ENCODE results near the gene SPATA32. TPM values are rescaled to one million over a fixed set of nuclear protein-coding genes. Genes with fewer than 3 reads are reported as not detected.

Gene SPATA32
- total and polyA plus RNA-seq, 7 donors, result 0.11 TPM; not detected in 6

DNA sequence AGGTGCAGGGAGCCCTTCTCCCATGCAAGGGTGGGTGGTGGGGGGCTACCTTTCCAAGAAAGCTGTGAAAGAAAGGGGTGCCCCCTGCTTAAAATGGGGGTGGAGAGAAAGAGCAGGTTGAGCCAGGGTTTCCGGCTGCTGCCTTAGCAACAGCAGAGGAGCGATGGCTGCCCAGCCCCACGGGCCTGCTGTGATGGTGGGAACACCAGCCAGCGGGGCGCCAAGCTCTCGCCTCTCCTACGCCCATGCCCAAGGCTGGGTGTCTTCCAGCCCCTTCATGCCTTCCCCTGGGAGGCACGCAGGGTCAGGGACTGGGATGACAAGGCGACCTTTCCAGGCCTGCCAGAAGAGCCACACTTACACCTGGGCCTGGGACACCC is 37.2 kb downstream of the SPATA32 start:
- Histone ChIP-seq H3K9me3 (no peaks in the 10 kb centered on the region), H3K36me3 (ENCODE audit: insufficient read depth in 1 of 2, low read depth in 1 of 2) (no peaks in the 10 kb centered on the region), H3K27ac (peak overlapping the region; percentile 9), H3K27me3 (ENCODE audit: insufficient read depth in 3 of 3, low read length in 2 of 3) (peaks cover 0 to 13% (median 8%) of the 10 kb centered on the region in 3 donors), H3K4me1 (peaks cover 18% of the 10 kb centered on the region), H3K4me3 (no peak overlapping the region)
- TF ChIP-seq, protein P1, sequence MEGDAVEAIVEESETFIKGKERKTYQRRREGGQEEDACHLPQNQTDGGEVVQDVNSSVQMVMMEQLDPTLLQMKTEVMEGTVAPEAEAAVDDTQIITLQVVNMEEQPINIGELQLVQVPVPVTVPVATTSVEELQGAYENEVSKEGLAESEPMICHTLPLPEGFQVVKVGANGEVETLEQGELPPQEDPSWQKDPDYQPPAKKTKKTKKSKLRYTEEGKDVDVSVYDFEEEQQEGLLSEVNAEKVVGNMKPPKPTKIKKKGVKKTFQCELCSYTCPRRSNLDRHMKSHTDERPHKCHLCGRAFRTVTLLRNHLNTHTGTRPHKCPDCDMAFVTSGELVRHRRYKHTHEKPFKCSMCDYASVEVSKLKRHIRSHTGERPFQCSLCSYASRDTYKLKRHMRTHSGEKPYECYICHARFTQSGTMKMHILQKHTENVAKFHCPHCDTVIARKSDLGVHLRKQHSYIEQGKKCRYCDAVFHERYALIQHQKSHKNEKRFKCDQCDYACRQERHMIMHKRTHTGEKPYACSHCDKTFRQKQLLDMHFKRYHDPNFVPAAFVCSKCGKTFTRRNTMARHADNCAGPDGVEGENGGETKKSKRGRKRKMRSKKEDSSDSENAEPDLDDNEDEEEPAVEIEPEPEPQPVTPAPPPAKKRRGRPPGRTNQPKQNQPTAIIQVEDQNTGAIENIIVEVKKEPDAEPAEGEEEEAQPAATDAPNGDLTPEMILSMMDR (IDR thresholded peaks at IDR 0.05), result no peak
- ATAC-seq (peak in 1 of 4 donors; percentile 3), DNase-seq (peak in 1 of 2 donors; percentile 49)
- 49 to 81% (median 65%) methylated on average over 9 of the region's 9 CpGs for WGBS, 3 donors
- intact Hi-C loops (cut with DNase I), result loop anchor here in 1 of 2 donors (2.0 to 5.0 kb wide), 2 partner anchors 18 to 363 kb away; no protein-coding TSS in a partner anchor

DNA sequence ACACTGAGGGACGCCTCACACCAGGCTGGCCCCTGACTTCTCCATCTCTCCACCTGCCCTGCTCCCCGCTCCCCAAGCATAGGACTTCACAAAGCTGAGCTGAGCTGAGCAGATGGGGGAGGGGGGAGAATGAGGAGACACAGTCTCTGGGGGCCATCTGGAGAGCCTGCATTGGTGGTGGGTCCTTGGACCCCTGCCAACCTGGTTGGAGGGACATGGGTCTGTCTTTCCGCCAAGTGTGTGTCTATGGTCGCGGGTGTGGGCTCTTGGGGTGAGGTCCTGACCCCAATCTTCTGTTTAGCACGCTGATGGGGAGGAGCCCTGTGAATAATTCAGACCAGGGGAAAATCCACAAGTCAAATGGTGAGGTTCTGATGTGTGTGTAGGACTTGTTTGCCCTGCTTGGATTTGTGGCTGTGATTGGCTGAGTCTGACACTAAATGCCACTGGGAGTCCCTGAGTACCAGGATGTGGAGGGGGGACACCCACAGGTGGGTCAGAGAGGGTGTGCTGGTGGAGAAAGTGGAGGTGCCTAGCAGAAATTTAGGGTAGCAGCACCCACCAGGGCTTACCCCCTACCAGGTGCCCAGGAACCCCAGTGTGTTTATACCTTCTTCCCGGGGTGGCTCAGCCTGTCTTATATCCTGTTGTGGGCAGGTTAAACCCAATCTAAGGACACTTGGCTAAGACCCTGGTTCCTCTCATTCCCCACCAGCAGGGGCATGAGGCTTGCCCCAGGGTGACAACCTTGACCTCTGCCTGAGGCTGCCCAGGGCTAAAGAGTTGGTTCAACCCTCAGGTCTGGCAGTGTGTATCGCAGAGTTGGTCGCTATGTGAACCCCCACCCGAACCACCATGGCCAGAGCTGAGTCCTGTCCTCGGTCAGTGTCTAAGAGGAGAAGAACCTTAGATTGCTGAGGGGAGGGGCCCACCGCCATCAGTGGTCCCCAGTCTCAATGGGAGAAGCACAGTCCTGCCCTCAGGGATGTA is 38.1 kb downstream of the SPATA32 start:
- WGBS, 3 donors, result 86 to 90% (median 90%) methylated on average over 11 to 12 of the region's 12 CpGs
- Histone ChIP-seq H3K27ac (no peak overlapping the region), H3K4me1 (peaks cover 17% of the 10 kb centered on the region), H3K36me3 (ENCODE audit: insufficient read depth in 1 of 2, low read depth in 1 of 2) (no peaks in the 10 kb centered on the region), H3K27me3 (ENCODE audit: insufficient read depth in 3 of 3, low read length in 2 of 3) (peaks cover 0 to 13% (median 8%) of the 10 kb centered on the region in 3 donors), H3K4me3 (peak overlapping the region; percentile 70), H3K9me3 (no peaks in the 10 kb centered on the region)
- TF ChIP-seq, protein P1 (IDR thresholded peaks at IDR 0.05), result no peak
- DNase-seq (no peak), ATAC-seq (no peak)
- intact Hi-C loops (cut with DNase I), result loop anchor here in 1 of 2 donors (2.0 to 5.0 kb wide), 2 partner anchors 19 to 363 kb away; no protein-coding TSS in a partner anchor

DNA sequence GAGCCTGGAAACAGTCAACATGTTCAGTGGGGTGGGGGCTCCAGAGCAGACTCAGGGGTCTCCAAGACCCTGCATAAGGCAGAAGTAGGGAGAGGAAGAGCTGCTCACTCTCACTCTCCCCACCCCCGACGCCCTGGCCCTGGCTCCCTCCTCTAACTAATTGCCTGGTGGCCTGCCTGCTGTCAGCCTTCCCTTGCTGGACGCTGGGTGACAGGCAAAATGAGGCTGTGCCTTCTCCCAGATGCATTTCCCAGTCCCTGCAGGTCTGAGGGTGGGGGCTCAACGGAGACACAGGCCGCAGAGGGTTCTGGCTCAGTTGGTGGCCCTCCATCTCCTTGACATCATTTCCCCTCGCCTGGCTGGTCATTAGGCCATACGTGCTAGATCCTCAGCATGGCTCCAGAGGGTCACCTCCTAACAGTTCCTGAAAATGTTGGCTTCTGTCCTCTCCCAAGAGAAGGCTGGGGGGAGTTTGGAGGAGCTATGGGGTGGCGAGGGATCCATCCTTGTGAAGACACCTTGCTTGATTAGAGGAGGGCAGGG is 38.8 kb downstream of the SPATA32 start:
- 64 to 79% (median 77%) methylated on average over 6 to 8 of the region's 8 CpGs for WGBS, 3 donors
- DNase-seq (no peak), ATAC-seq (no peak)
- H3K36me3 ChIP-seq (ENCODE audit: insufficient read depth in 1 of 2, low read depth in 1 of 2), result no peaks in the 10 kb centered on the region
- peak overlapping the region; percentile 70 for H3K4me3 ChIP-seq
- H3K27me3 ChIP-seq (ENCODE audit: insufficient read depth in 3 of 3, low read length in 2 of 3), result peaks cover 0 to 13% (median 8%) of the 10 kb centered on the region in 3 donors
- TF ChIP-seq, protein P1 (IDR thresholded peaks at IDR 0.05), result no peak
- intact Hi-C loops (cut with DNase I), result loop anchor here in 1 of 2 donors (5.0 kb wide), 1 partner anchor 364 kb away; no protein-coding TSS in a partner anchor
- H3K4me1 ChIP-seq, result peaks cover 10% of the 10 kb centered on the region
- no peaks in the 10 kb centered on the region for H3K9me3 ChIP-seq
- H3K27ac ChIP-seq, result no peak overlapping the region

DNA sequence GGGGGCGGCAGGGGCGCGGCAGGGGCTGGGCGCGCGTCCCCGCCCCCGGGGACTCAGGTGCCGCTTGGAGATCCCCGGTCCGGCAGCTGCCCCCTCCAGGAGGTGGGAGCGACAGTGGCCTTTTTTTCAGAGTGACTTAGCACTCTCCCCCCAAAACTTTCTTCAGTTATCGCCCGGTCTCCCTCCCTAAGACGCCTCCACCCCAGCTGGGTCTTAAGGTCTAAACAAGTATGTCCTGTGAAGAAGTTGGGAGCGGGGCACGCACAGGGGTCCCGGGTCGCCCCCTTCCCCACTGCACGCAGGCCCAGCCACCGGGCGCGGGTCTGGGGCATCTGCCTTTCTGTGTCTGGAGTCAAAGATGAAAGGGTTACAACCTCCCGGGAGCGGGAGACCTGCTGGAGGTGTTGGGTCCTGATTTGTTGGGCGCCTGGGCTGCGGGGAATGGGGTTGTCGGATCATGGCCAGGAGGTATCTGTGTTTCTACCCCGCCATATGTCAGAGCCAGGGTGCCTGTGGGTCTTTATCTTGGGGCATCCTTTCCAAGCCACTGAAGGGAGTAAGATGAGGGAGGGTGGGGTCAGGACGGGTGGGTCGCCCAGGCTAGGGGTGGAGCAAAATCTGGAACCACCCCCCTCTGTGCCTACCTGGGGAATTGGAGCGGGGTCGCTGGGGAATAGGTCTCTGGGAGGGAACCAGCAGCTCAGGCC is 39.5 kb downstream of the SPATA32 start:
- WGBS, 3 donors, result 31 to 44% (median 39%) methylated on average over 25 to 33 of the region's 33 CpGs
- Histone ChIP-seq H3K4me3 (peak overlapping the region; percentile 70), H3K36me3 (ENCODE audit: insufficient read depth in 1 of 2, low read depth in 1 of 2) (no peaks in the 10 kb centered on the region), H3K27me3 (ENCODE audit: insufficient read depth in 3 of 3, low read length in 2 of 3) (peaks cover 0 to 13% (median 8%) of the 10 kb centered on the region in 3 donors), H3K4me1 (peaks cover 3% of the 10 kb centered on the region), H3K9me3 (no peaks in the 10 kb centered on the region), H3K27ac (no peak overlapping the region)
- intact Hi-C loops (cut with DNase I), result loop anchor here in 1 of 2 donors (5.0 kb wide), 1 partner anchor 365 kb away; no protein-coding TSS in a partner anchor
- DNase-seq (no peak), ATAC-seq (no peak)
- TF ChIP-seq, protein P1 (IDR thresholded peaks at IDR 0.05), result no peak

Measured in psoas muscle (tissue), 8 donors.